Measurements from ENCODE around the gene GARIN5B. TPM values are rescaled to one million over a fixed set of nuclear protein-coding genes. Genes with fewer than 3 reads are reported as not detected.

The GARIN5B gene
- total RNA-seq, 1 experiment from 2014 or later: not detected

GRCh38 chr19:55308281-55308680 lies 54.8 kb downstream of the GARIN5B start:
- Mint-ChIP-seq H3K27me3 (ENCODE audit: insufficient read depth, unreplicated experiment) (no peaks in the 10 kb centered on the region), H3K9me3 (ENCODE audit: unreplicated experiment) (no peaks in the 10 kb centered on the region), H3K4me3 (ENCODE audit: unreplicated experiment) (no peak overlapping the region), H3K36me3 (ENCODE audit: insufficient read depth, unreplicated experiment) (peaks cover 29% of the 10 kb centered on the region), H3K27ac (ENCODE audit: unreplicated experiment) (no peak overlapping the region), H3K4me1 (ENCODE audit: low read depth, unreplicated experiment) (peaks cover 2% of the 10 kb centered on the region)
- DNase-seq: no peak
- no TSS peak for BruUV-seq (replicated peaks)
- no peaks in the 10 kb centered on the region for H3K4me1 ChIP-seq
- intact Hi-C loops (cut with micrococcal nuclease; ENCODE audit: unreplicated experiment): no loop called here
- ChIA-PET CTCF (no interaction called here), POLR2A (no interaction called here)
- no peak overlapping the region for H3K4me3 ChIP-seq (ENCODE audit: low read depth, low read length)
- no peaks in the 10 kb centered on the region for H3K27me3 ChIP-seq (replicated peaks; ENCODE audit: control insufficient read depth, insufficient read depth, low read length)
- TF ChIP-seq CTCF (IDR thresholded peaks at IDR 0.05; ENCODE audit: insufficient read depth in 1 of 2, low read depth in 1 of 2, low read length in 1 of 2, severe bottlenecking in 1 of 2, unreplicated experiment in 1 of 2): no peak
- peaks cover 5% of the 10 kb centered on the region for H3K36me3 ChIP-seq (ENCODE audit: control insufficient read depth, insufficient read depth, low read length)
- no peaks in the 10 kb centered on the region for H3K9me3 ChIP-seq

- H3K27me3 Mint-ChIP-seq (ENCODE audit: insufficient read depth, unreplicated experiment): no peaks in the 10 kb centered on the region
- Histone ChIP-seq H3K4me3 (ENCODE audit: low read depth, low read length) (no peak overlapping the region), H3K4me1 (no peaks in the 10 kb centered on the region), H3K27me3 (replicated peaks; ENCODE audit: control insufficient read depth, insufficient read depth, low read length) (no peaks in the 10 kb centered on the region), H3K36me3 (ENCODE audit: control insufficient read depth, insufficient read depth, low read length) (peaks cover 6% of the 10 kb centered on the region), H3K9me3 (no peaks in the 10 kb centered on the region)
- no peak for DNase-seq
- H3K36me3 Mint-ChIP-seq (ENCODE audit: insufficient read depth, unreplicated experiment): peaks cover 35% of the 10 kb centered on the region
- no peak for TF ChIP-seq CTCF (IDR thresholded peaks at IDR 0.05; ENCODE audit: insufficient read depth in 1 of 2, low read depth in 1 of 2, low read length in 1 of 2, severe bottlenecking in 1 of 2, unreplicated experiment in 1 of 2)
- ChIA-PET POLR2A (no interaction called here), CTCF (no interaction called here)
- no peak overlapping the region for H3K4me3 Mint-ChIP-seq (ENCODE audit: unreplicated experiment)
- no peaks in the 10 kb centered on the region for H3K9me3 Mint-ChIP-seq (ENCODE audit: unreplicated experiment)
- no TSS peak for BruUV-seq (replicated peaks)
- H3K4me1 Mint-ChIP-seq (ENCODE audit: low read depth, unreplicated experiment): no peaks in the 10 kb centered on the region
- no peak overlapping the region for H3K27ac Mint-ChIP-seq (ENCODE audit: unreplicated experiment)
- intact Hi-C loops (cut with micrococcal nuclease; ENCODE audit: unreplicated experiment): no loop called here
Observed at GRCh38 chr19:55306712-55307111, 56.3 kb downstream of the GARIN5B start.

- Histone ChIP-seq H3K36me3 (ENCODE audit: control insufficient read depth, insufficient read depth, low read length) (peaks cover 6% of the 10 kb centered on the region), H3K4me1 (0 out of 2 replicates have a peak, but pooled peaks cover 3% of the 10 kb centered on the region), H3K27me3 (replicated peaks; ENCODE audit: control insufficient read depth, insufficient read depth, low read length) (no peaks in the 10 kb centered on the region), H3K4me3 (ENCODE audit: low read depth, low read length) (no peak overlapping the region), H3K9me3 (no peaks in the 10 kb centered on the region)
- no peaks in the 10 kb centered on the region for H3K27me3 Mint-ChIP-seq (ENCODE audit: insufficient read depth, unreplicated experiment)
- H3K9me3 Mint-ChIP-seq (ENCODE audit: unreplicated experiment): no peaks in the 10 kb centered on the region
- no peak overlapping the region for H3K27ac Mint-ChIP-seq (ENCODE audit: unreplicated experiment)
- no peak overlapping the region for H3K4me3 Mint-ChIP-seq (ENCODE audit: unreplicated experiment)
- ChIA-PET POLR2A (no interaction called here), CTCF (no interaction called here)
- peaks cover 41% of the 10 kb centered on the region for H3K36me3 Mint-ChIP-seq (ENCODE audit: insufficient read depth, unreplicated experiment)
- H3K4me1 Mint-ChIP-seq (ENCODE audit: low read depth, unreplicated experiment): no peaks in the 10 kb centered on the region
- intact Hi-C loops (cut with micrococcal nuclease; ENCODE audit: unreplicated experiment): no loop called here
- no TSS peak for BruUV-seq (replicated peaks)
- no peak for TF ChIP-seq CTCF (IDR thresholded peaks at IDR 0.05; ENCODE audit: insufficient read depth in 1 of 2, low read depth in 1 of 2, low read length in 1 of 2, severe bottlenecking in 1 of 2, unreplicated experiment in 1 of 2)
- DNase-seq: no peak
Observed at GRCh38 chr19:55305983-55306562, 57.0 kb downstream of the GARIN5B start.

All from Caco-2 (cell line).